GM18907 (cell line): ENCODE results near the gene TRIM34.
"Not testable (repeated sequence)": the region's sequence is repeated elsewhere in the genome, so short reads cannot be mapped to it uniquely, and the experiment has no call there.

Experiments used
- ATAC-seq: cut with Tn5 transposase; IDR thresholded peaks from one replicate; pipeline ENCODE4 v1.9.1; 2021; ENCODE audit warnings: mild to moderate bottlenecking, moderate library complexity; ENCODE audit not compliant: unreplicated experiment

The TRIM34 gene

DNA sequence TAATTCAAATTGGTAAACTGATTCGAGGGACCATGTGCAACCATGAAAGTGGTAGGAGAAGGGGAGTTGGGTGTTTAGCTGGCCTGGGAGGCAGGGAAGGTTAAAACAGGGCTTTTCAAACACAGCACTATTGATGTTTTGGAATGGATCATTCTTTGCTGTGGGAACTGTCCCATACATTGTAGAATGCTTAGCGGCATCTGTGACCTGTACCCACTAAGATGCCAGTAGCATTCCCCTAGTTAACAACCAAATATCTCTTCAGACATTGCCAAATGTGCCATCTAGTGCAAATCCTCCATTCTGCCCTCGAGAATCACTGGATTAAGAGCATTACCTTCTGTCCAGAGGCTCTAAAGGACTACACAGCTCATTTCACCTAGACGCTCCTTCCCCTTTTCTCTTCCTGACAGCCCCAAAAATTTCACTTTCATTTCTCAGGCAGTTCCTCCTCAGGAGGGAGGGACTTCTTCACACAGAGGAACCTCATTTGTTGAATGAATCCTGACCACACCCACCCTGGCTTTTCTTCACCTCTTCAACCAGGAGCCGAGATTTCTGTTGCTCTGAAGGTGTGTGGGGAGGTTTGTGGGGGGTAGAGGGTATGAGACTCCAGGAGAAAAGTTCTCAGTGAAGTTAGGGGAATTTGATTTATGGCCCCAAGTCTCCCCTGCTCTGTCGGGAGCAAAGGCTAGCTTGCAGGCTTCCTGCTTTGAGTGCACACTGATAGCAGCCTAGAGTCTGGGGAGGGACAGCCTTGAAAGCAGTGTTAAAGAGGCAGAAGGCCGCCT lies at the start of gene TRIM34:
Gene TRIM34, plus strand, starts transcription at position 513 of the 791 bp plus-strand sequence. CDS start 7,331 bp downstream, outside the sequence.
- ATAC-seq = peak; percentile 98

GRCh38 chr11:5575152-5575551 lies 49.6 kb upstream of the TRIM34 start:
- no peak for ATAC-seq

GRCh38 chr11:5577101-5577500 lies 47.7 kb upstream of the TRIM34 start:
- no peak for ATAC-seq

DNA sequence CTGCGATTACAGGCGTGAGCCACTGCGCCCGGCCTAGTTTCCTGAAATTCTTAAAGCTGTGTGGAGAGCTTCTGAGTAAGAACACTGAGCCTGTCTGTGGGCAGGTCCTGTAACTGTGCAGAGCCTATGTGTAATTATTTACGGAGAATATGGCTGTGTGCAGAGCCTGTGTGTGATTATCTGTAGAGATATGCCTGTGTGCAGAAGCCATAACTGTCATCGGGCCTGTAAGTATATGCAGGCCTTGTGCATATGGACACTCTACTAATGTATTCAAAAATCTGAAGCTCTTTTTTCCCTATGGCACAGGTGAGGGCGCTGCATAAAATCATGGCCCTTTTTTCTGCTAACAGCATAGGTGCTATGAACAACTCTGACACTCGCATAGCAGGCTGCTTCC lies 44.2 kb upstream of the TRIM34 start, which contains the start of gene OR52B6:
Gene OR52B6, plus strand, starts transcription at position 301 of the 400 bp plus-strand sequence. Its CDS starts 0 bp downstream, at position 301.
- no peak for ATAC-seq

DNA sequence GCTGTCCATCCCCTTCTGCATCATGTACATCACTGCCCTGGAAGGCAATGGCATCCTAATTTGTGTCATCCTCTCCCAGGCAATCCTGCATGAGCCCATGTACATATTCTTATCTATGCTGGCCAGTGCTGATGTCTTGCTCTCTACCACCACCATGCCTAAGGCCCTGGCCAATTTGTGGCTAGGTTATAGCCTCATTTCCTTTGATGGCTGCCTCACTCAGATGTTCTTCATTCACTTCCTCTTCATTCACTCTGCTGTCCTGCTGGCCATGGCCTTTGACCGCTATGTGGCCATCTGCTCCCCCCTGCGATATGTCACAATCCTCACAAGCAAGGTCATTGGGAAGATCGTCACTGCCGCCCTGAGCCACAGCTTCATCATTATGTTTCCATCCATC lies 43.8 kb upstream of the TRIM34 start:
- no peak for ATAC-seq

- not testable (repeated sequence) for ATAC-seq
Measured at GRCh38 chr11:5584458-5584857, 40.3 kb upstream of the TRIM34 start.

- ATAC-seq = not testable (repeated sequence)
Measured at GRCh38 chr11:5589906-5590305, 34.9 kb upstream of the TRIM34 start.

DNA sequence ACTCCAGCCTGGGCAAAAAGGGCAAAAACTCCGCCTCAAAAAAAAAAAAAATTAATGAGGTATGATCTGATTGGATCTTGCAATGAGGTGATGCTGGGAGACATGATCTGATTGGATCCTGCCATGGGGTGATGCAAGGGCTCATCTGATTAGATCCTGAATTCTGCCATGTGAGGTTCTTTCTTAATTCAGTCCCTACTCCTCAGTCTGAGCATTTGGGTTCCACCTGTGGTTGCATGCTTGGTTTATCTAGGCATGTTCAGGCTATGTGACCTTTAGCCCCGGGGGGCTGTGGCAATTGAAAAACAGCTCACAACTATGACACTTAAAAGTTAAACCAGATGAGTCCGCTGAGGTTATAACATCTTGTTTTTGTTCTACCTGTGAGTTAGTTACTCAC lies 33.2 kb upstream of the TRIM34 start:
- no peak for ATAC-seq

- no peak for ATAC-seq
Measured at GRCh38 chr11:5592615-5593014, 32.2 kb upstream of the TRIM34 start.

DNA sequence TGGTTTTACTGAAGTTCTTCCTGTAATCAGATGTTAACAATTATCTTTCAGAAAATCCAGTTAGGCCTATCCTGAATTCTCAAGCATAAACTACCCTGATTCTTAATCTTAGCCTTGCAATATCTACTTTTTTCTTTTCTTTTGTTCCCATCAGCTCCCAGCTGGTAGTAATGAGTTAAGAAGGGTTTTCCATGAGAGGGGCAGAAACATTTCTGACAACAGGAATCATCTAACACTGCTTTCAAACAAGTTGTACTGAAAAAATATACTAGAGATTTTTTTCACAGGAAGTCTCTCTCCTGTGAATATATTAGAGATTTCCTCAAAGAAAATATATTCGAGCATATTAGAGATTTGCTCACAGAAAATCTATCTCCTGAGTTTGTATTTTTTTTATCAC lies 31.7 kb upstream of the TRIM34 start:
- ATAC-seq = no peak

DNA sequence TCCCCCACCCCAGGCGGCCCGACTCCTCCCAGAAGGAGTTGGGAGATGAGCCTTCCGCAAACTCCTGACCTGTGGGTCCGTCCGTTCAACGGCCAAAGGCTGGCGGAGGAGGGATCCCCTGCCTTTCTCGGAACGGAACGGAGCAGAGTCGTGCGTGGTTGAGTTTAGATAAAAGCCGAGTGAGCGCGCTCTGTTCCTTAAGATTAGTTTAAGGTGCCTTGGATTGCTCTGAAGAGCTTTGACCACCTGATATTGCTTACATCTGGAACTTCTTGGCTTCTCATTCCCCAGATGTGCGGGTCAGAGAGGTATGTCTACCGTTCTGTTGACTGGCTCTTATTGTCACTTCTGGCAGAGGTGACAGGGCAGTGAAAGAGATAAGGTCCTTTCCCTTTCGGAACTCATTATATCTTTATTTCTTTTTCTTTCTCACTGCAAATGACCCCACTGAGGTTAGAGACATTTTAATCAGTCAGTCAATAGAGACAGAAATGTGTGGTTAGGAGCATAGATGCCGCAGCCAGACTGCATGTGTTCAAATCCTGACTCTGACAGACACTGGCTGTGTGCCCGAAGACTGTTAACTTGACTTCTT lies 28.1 kb upstream of the TRIM34 start, which contains the start of gene TRIM6:
Gene TRIM6, plus strand, starts transcription at position 31 of the 595 bp plus-strand sequence. Its CDS starts 261 bp downstream, at position 292.
- no peak for ATAC-seq

DNA sequence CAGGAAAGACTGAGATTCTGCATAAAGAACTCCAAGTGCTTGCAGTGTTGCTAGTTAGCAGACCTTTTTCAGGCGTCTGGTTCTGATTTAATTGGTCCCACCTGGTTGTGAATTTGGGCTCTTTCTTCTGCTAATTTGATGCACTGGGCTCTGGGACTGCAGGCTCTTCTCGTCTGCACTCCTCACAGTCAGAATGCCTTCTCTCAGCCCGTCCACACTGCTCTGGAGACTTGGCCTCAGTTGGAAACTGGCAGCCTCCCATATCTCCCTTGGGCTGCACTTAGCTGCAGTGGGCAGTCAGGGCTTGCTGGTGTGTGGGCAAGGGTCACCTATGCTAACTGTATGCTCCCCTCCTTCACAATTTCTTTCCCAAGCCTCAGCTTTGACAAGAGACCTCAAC lies 26.8 kb upstream of the TRIM34 start:
- no peak for ATAC-seq

DNA sequence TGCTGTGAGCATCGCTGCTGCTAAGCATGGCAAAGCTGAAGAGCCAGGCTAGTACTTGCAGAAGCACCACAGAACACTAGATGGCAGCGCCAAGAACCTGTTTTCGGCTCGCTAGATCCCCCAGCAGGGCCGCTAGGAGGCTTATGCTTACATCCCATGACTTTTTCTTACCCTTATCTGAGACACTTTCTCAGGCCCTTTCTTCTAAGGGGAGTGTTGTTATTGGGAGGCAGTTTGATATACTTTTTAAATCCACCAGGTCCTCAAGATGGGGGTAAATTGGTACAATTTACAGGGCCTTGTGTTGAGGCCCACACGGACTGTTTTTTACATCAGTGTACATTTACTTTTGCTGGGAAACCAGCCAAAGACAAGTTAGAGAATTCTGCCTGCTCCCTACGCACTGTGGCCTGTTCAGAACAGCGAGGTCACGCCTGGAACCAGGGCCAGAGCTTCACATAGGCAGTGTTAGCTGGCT lies 24.4 kb upstream of the TRIM34 start:
- ATAC-seq = peak; percentile 92

GRCh38 chr11:5602791-5603190 lies 22.0 kb upstream of the TRIM34 start:
- not testable (repeated sequence) for ATAC-seq

GRCh38 chr11:5603326-5603725 lies 21.5 kb upstream of the TRIM34 start:
- no peak for ATAC-seq

DNA sequence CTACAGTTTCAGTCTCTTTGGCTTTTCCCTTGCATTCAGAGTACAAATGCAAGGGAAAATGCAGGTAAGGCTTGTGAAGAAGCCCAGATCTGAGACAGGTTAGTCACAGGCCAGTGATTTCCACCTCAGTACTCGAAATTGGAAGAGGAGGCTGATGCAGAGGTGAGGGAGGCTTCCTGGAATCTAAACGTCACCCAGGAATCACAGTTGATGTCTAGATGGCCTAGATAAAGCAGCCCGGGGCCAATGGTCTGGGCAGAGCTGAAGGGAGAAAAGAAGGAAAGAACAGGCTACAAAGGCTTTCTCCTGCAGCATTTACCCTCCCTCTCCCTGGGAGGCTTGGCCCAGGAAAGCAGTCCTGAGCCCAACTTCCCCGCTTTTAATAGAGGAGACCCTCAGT lies 19.9 kb upstream of the TRIM34 start:
- no peak for ATAC-seq

DNA sequence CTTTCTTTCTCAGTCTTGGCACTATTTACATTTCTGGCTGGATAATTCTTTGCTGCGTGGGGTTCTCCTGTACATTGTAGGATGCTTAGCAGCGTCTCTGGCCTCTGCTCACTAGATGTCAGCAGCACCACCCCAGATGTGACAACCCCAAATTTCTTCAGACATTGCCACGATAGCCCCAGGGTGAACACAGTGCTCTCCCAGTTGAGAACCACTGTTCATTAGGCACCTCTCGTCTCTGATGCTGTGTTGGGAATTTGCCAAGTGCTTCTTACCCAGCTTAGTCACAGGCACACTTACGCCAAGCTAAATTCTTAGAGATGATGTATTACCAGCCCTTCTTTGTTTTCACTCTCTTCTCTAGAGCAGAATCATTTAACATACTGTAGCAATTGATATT lies 19.0 kb upstream of the TRIM34 start:
- no peak for ATAC-seq

DNA sequence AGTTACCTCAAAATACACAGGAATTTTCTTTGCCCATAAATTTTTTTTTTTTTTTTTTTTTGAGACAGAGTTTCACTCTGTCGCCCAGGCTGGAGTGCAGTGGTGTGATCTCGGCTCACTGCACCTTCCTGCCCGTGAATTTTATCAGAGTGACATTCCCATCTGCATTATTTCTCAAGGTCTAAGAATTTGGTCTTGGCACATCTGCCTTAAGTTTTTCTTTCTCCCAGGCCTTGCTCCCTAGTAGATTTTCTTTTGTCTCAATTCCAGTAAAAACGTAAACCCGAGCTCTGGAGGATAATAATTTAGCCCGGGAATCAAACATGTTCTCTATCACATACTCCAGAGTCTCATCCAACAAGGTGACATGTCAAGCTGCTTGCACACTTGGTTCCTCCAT lies 16.0 kb upstream of the TRIM34 start:
- ATAC-seq = no peak

GRCh38 chr11:5610446-5610845 lies 14.4 kb upstream of the TRIM34 start:
- ATAC-seq = no peak

DNA sequence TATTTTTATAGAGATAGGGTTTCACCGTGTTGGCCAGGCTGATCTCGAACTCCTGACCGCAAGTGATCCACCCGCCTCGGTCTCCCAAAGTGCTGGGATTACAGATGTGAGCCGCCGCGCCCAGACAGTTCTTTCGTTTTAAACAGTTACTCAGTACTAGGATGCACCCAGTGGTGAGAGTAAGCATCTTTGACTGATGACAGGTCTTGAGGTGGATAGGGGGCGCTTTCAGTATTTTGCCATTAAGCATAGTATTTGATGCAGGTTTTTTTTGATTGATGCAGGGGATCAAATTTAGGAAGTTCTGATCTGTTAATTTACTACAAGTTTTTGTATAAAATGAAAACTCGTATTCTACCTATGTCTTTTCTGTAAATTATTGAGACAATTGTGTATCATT lies 13.2 kb upstream of the TRIM34 start:
- no peak for ATAC-seq

- no peak for ATAC-seq
Measured at GRCh38 chr11:5618807-5619206, 6.0 kb upstream of the TRIM34 start.
